GM18502 (cell line): ENCODE measurements around the gene TNFAIP8L3.
"Not testable (repeated sequence)": the region's sequence is repeated elsewhere in the genome, so short reads cannot be mapped to it uniquely, and the experiment has no call there.

Experiments used
- ATAC-seq: cut with Tn5 transposase; IDR thresholded peaks from one replicate; pipeline ENCODE4 v1.9.1; 2021; ENCODE audit warnings: mild to moderate bottlenecking; ENCODE audit not compliant: unreplicated experiment, poor library complexity

Gene TNFAIP8L3

GRCh38 chr15:51065781-51066180 is 28.9 kb downstream of the TNFAIP8L3 start:
- ATAC-seq, result no peak

- no peak for ATAC-seq
Measured at GRCh38 chr15:51065261-51065660, 29.4 kb downstream of the TNFAIP8L3 start.

- ATAC-seq, result no peak
Measured at GRCh38 chr15:51062736-51063135, 32.0 kb downstream of the TNFAIP8L3 start.

GRCh38 chr15:51060030-51060673 is 34.6 kb downstream of the TNFAIP8L3 start:
- no peak for ATAC-seq

- no peak for ATAC-seq
Measured at GRCh38 chr15:51054535-51054934, 40.2 kb downstream of the TNFAIP8L3 start.

- no peak for ATAC-seq
Measured at GRCh38 chr15:51053571-51053970, 41.1 kb downstream of the TNFAIP8L3 start.

GRCh38 chr15:51051776-51052175 is 42.9 kb downstream of the TNFAIP8L3 start:
- no peak for ATAC-seq

GRCh38 chr15:51049081-51049480 is 45.6 kb downstream of the TNFAIP8L3 start:
- ATAC-seq, result no peak

GRCh38 chr15:51048308-51048707 is 46.4 kb downstream of the TNFAIP8L3 start:
- ATAC-seq, result no peak

GRCh38 chr15:51046799-51047449 is 47.8 kb downstream of the TNFAIP8L3 start:
- ATAC-seq, result no peak

GRCh38 chr15:51046016-51046415 is 48.7 kb downstream of the TNFAIP8L3 start:
- no peak for ATAC-seq

GRCh38 chr15:51044037-51044727 is 50.5 kb downstream of the TNFAIP8L3 start:
- ATAC-seq, result no peak

GRCh38 chr15:51038974-51039319 is 55.8 kb downstream of the TNFAIP8L3 start:
- ATAC-seq, result no peak

- no peak for ATAC-seq
Measured at GRCh38 chr15:51038162-51038973, 56.3 kb downstream of the TNFAIP8L3 start.

- ATAC-seq, result not testable (repeated sequence)
Measured at GRCh38 chr15:51037474-51037873, 57.2 kb downstream of the TNFAIP8L3 start.

GRCh38 chr15:51030649-51031316 is 63.9 kb downstream of the TNFAIP8L3 start:
- no peak for ATAC-seq

- ATAC-seq, result no peak
Measured at GRCh38 chr15:51025454-51025846, 69.3 kb downstream of the TNFAIP8L3 start.

- no peak for ATAC-seq
Measured at GRCh38 chr15:51024735-51025453, 69.8 kb downstream of the TNFAIP8L3 start.

GRCh38 chr15:51023499-51023898 is 71.2 kb downstream of the TNFAIP8L3 start:
- ATAC-seq, result no peak

- no peak for ATAC-seq
Measured at GRCh38 chr15:51022206-51022605, 72.5 kb downstream of the TNFAIP8L3 start.
